ENCODE data around the gene LIMD2.

DNA sequence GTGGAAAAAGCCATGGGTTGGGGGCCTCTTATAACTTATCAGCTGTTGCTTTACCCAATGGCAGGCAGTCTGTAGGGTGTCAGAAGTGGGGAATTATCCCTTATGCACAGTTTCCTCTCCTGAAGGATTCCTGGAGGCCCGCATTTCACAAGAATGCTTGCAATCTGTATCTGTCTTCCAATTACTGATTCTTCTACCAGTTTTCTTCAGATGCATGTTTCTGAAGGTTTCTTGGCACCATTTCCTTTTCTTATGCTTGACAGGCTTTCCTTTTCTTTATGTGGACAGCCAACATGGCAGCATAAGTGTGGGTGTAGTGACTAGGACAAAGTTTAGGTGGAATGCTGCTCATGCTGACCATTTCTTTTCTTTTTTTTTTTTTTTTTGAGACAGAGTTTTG, 41.6 kb downstream of the LIMD2 start:
- TF ChIP-seq, protein P1, sequence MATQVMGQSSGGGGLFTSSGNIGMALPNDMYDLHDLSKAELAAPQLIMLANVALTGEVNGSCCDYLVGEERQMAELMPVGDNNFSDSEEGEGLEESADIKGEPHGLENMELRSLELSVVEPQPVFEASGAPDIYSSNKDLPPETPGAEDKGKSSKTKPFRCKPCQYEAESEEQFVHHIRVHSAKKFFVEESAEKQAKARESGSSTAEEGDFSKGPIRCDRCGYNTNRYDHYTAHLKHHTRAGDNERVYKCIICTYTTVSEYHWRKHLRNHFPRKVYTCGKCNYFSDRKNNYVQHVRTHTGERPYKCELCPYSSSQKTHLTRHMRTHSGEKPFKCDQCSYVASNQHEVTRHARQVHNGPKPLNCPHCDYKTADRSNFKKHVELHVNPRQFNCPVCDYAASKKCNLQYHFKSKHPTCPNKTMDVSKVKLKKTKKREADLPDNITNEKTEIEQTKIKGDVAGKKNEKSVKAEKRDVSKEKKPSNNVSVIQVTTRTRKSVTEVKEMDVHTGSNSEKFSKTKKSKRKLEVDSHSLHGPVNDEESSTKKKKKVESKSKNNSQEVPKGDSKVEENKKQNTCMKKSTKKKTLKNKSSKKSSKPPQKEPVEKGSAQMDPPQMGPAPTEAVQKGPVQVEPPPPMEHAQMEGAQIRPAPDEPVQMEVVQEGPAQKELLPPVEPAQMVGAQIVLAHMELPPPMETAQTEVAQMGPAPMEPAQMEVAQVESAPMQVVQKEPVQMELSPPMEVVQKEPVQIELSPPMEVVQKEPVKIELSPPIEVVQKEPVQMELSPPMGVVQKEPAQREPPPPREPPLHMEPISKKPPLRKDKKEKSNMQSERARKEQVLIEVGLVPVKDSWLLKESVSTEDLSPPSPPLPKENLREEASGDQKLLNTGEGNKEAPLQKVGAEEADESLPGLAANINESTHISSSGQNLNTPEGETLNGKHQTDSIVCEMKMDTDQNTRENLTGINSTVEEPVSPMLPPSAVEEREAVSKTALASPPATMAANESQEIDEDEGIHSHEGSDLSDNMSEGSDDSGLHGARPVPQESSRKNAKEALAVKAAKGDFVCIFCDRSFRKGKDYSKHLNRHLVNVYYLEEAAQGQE (IDR thresholded peaks at IDR 0.05; ENCODE audit: low read depth, low read length) = no peak
- TF ChIP-seq SIN3A (IDR thresholded peaks at IDR 0.05; ENCODE audit: borderline replicate concordance, low read depth, low read length) (no peak), RFX5 (IDR thresholded peaks at IDR 0.05; ENCODE audit: low read length) (no peak), RCOR1 (IDR thresholded peaks at IDR 0.05; ENCODE audit: low read length) (no peak), GATA2 (CRISPR knock-in tag; IDR thresholded peaks at IDR 0.05) (no peak), TEAD4 (IDR thresholded peaks at IDR 0.05; ENCODE audit: borderline replicate concordance, insufficient read depth) (no peak), CTCF (IDR thresholded peaks at IDR 0.05) (no peak), GABPA (IDR thresholded peaks at IDR 0.05; ENCODE audit: low read depth) (no peak), MXI1 (IDR thresholded peaks at IDR 0.05; ENCODE audit: low read depth, low read length) (no peak), ZBTB33 (IDR thresholded peaks at IDR 0.05; ENCODE audit: borderline replicate concordance, low read depth) (no peak), POLR2AphosphoS5 (IDR thresholded peaks at IDR 0.05; ENCODE audit: low read depth, low read length) (no peak), MAX (IDR thresholded peaks at IDR 0.05; ENCODE audit: low read depth) (no peak), EP300 (IDR thresholded peaks at IDR 0.05; ENCODE audit: borderline replicate concordance in 1 of 2, low read depth in 1 of 2, low read length in 1 of 2) (no peak)

Data from SK-N-SH (cell line).